ENCODE measurements around the gene SYNGAP1.
A peak's percentile ranks its signal among the peaks of the same experiment; 100 is the strongest.

Gene SYNGAP1

GRCh38 chr6:33424855-33425667 is 5.2 kb downstream of the SYNGAP1 start:
- no peak for DNase-seq

GRCh38 chr6:33425668-33426577 is 6.1 kb downstream of the SYNGAP1 start:
- peak; percentile 85 for DNase-seq

- no peak for DNase-seq
Measured at GRCh38 chr6:33426590-33427511, 7.0 kb downstream of the SYNGAP1 start.

DNA sequence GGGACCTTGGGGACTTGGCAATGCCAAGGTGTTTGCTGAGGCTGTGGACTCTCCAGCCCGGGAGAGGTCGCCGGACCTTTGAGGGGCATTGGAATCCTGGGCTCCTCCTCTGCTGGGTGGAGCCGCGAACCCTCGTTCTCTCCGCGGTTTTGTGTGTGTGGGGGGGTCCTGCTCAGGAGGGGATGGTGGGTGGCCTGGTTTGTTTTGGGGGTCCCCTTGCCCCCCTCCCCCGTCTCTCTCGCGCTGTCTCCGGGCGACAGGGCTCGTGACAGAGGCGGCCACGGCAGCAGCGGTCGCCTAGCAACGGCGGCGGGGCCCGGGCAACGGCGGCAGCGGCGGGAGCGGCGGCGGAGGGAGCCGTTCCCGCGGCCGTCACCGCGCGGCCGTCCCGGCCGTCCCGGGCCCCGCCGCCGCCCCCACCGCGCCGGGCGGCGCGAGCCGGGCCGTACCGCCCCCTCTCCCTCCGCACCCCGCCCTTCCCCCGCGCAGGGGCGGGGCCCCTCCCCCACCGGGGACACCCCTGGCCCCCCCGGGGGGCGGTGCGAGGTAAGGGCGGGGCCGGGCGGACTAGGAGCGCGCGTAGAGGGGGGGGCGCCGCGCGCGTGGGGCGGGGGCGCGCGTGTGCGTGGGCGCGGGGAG is 7.8 kb downstream of the SYNGAP1 start:
- DNase-seq: peak; percentile 48

DNA sequence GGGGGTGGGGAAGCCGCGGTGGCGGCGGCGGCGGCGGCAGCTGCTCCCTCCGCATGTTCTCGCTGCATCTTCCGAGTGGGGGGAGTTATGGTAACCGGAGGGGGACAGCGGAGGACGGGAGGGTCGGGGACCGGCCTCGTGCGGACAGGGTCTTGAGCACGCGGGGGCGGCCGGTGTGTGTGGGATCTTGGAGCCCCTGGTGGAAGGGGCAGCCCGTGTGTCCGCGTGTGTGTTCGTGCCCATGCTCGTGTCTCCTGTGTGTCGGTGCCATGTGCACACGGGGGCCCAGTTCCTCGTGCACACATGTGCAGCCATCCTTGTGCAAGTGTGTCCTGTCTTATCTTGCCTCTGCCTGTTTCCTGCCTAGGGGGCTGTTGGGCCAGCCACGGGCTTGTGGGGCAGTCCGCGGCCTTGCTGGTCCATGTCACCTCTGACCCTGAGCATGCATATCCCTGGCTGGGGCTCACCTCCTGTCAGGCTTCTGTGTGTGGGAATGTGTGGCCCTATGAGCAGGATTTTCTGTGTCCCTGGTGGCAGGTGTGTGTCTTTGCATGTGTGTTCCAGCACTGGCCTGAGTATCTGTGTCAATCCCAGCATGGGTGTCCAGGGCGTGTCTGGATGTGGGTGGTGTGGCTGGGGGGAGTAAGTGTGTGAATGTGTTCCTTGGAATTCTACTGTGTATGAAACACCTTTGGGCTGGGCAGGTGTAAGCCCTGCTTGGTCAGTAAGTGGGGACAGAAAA is 8.5 kb downstream of the SYNGAP1 start:
- peak; percentile 43 for DNase-seq

DNA sequence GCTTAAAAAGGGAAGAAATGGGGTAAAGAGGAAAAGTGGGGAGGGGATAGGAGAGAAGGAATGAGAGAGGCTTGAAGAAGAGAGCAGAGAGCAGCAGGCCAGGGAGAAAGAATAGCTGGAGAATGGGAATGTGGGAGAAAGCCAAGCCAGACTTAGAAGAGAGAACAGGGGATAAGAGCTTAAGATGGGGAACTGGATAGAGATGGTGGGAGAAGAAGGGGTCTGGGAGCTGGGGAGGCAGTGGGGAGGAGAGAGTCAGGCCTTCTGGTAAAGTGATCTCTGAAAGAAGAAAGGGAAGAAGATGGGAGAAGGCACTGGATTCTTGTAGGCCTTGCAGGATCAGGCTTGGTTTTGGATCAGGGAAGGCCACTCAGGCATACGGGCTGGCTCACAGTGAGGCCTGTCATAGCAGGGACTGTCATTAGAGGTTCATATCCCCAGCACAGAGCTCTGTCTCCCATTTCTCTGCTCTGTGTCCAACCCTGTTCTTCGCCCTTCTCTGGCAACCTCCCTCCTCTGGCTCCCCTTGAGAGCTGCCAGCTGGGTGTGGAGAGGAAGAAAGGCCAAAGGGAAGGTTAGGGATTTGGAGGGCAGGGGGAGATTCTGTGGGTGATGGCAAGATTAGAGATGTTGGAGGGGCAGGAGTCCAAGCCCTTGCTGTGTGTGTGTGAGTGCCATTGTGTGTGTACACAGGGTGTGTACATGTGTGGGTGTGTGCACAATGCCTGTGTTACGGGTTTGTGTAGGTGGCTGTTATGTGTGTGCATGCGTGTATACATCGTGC is 9.3 kb downstream of the SYNGAP1 start:
- DNase-seq: no peak

DNA sequence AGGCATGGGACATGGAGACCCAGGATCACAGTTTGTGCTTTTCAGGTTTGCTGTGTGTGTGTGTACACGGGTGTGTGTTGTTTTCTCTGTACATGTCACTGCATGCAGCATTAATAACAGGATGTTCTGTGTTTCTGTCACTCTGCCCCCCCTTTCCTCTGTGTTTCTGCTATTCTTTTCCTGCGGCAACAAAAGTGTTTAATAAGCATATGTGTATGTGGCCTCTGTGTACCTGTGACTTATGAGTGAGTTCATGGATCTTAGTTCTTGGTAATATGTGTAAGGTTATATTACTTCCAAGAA is 9.8 kb downstream of the SYNGAP1 start:
- no peak for DNase-seq

GRCh38 chr6:33430334-33430733 is 10.5 kb downstream of the SYNGAP1 start:
- DNase-seq: no peak

DNA sequence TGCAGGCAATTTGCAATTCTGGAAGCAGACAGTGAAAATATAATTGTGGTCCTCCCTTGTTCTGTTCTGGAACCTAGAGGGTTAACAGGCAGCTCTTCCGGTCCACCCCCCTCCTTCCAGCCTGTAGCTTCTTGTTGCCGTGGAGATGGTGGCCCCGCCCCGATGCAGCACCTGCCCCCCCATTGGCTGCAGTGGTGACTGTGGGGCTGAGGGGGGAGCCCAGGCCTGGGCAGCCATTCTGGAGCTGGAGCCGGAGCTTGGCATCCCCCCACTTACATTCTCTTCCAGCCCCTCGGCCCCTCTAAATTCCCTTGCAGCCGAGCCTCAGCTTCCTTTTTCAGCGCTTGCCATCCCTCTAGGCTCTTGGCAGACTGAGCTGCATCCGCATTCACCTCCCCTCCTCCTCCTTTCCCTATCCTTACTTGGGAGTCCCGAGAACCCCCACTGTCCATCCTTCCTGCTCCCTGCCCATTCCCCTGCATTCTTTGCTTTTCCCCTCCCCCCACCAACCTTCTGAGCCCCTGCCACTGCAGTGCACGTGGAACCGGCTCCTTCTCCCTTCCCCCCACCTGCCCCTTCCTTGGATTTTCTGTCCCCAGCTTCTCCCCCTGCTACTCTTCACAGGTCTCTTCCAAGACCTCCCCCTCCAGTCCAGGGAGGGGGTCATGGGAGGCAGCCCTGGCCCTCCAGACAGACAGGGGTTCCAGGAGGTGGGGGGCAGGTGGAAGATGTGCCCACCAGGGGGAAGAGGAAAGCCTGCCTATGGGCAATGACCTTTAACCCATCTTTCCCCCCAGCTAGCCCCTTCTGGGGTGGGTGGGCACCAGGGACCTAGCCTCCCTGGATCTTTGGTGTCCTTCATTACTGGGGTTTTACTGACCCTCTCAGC is 11.4 kb downstream of the SYNGAP1 start:
- peak; percentile 82 for DNase-seq

DNA sequence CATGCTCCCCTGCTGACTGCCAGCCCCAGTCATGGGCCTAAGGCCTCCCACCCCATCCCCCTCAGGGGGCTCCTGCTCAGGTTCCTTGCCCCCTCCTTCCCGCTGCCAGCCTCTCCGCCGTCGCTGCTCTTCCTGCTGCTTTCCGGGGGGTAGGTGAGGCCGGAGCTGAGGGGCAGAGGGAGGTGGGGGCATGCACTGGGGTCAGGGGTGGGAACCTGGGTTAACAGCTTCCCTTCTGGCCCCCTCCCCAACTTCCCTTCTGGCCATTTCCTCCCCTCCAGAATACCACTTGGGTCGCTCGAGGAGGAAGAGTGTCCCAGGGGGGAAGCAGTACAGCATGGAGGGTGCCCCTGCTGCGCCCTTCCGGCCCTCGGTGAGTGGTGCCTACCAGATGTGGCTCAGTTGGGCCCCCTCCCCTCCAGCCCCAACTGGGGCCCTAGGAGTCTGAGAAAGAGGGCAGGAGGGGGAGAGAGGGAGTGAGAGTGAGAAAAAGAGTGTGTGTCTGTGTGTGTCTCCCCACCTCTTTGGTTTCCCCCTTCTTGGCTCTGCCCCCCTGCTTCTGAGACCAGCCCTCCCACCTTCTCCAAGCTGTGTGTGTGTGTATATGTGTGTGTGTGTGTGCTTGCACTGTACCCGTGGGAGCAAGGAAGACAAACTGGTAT is 12.1 kb downstream of the SYNGAP1 start:
- no peak for DNase-seq

DNA sequence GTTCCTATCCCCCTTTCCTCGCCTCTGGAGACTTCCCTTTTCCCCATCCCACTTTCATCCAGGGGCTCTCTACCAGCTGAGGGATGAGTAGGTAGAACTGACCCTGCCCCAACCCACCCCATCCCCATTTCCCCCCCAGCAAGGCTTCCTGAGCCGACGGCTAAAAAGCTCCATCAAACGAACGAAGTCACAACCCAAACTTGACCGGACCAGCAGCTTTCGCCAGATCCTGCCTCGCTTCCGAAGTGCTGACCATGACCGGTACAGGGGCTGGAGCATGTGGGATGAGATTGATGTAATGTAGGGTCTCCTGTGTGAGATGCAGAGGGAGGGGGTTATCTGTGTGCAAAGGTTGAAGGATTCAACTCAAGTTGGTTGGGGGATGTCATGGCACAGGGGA is 12.7 kb downstream of the SYNGAP1 start:
- no peak for DNase-seq

GRCh38 chr6:33433001-33433543 is 13.2 kb downstream of the SYNGAP1 start:
- no peak for DNase-seq

GRCh38 chr6:33433544-33434191 is 13.8 kb downstream of the SYNGAP1 start:
- no peak for DNase-seq

GRCh38 chr6:33434961-33435360 is 15.1 kb downstream of the SYNGAP1 start:
- no peak for DNase-seq

DNA sequence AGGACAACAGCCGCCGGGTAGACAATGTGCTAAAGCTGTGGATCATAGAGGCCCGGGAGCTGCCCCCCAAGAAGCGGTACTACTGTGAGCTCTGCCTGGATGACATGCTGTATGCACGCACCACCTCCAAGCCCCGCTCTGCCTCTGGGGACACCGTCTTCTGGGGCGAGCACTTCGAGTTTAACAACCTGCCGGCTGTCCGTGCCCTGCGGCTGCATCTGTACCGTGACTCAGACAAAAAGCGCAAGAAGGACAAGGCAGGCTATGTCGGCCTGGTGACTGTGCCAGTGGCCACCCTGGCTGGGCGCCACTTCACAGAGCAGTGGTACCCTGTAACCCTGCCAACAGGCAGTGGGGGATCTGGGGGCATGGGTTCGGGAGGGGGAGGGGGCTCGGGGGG is 17.8 kb downstream of the SYNGAP1 start:
- no peak for DNase-seq

DNA sequence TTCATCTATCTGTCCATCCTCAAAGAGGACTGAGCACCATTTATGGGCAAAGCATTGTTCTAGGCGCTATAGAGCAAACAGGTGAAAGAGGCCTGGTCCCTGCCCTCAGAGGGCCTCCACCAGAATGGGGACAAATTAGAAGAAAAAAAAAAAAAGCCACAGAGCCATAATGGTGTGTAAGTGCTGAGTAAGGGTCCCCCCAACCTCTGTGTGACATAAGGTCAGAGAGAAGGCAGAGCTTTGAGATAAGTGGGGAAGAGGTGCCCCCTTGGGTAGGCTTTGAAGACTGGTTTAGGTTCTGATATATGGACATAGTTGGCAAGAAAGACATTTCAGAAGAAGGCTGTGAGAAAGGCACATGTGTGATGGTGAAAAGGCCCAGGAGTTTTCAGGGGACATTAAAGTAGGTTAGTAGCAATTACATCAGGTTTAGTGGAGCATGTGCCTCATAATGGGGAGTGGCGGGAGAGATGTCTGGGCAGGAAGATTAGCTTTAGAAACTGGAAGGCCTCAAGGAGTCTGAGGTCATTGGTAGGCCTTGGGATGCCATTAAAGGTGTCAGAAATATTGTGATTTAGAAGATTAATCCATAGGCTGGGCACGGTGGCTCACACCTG is 19.2 kb downstream of the SYNGAP1 start:
- DNase-seq: no peak

DNA sequence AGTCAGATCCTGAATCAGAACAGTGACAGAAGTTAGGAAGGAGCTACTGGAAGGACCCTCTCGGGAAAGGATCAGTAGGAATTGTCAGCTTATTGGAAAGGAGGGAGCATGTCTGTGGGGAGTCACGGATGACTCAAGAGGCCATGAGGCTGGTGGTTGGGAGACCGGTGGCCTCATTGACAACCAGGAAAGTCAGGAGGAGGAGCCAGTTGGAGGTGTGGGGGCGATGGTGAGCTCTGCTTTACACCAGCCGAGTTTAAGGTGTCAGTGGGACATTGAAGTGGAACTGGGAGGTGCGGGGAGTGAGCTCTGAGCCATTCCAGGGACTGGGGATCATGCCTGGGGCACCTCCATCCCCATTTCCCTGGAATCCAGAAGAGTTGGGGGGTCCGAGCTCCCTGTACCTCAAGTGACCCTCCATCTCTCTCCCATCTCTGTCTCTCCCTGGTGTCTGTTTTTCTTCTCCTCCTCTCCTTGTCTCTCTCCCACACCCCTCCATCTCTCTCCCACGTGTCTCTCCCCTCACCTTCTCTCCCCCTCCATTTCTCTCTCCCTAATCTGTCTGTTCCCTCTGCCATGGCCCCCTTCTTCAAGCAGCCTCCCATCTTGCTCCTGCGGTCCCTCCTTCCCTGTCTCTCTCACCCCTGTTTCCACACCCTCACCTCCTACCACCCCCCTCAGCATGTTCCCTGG is 20.2 kb downstream of the SYNGAP1 start:
- no peak for DNase-seq
